ENCODE data around the gene HOXC9.

HOXC9 gene

DNA sequence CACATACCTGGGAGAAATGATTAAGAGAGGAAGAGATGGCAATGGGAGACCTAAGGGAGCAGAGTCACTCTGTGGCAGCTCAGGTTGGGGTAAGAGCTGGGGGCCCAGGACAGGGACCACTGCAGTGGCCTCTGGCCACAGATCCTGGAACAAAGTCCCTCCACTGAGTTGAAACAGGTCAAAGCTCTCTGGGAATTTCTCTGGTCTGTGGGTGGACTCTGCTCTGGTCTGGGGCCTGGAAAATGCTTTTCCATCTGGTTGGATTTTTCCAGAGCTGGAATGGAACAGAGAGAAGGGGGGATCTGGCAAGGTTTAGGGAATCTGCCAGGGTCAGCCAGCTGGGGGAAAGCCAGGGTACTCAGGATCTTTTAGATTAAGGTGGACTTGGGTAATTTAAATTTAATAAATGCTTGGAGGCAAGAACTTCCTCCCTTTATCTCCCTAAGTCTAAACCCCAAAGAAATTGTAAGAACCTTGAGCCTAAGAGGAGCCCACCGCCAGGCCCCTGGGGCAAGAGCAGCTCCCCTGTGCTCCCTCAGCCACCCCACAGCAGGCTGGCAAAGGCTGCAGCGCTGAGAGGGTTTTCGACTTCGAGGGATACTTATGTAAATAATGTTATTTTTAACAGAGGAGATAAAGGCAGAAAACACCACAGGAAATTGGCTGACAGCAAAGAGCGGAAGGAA is 11.3 kb upstream of the HOXC9 start:
- no peak for DNase-seq

DNA sequence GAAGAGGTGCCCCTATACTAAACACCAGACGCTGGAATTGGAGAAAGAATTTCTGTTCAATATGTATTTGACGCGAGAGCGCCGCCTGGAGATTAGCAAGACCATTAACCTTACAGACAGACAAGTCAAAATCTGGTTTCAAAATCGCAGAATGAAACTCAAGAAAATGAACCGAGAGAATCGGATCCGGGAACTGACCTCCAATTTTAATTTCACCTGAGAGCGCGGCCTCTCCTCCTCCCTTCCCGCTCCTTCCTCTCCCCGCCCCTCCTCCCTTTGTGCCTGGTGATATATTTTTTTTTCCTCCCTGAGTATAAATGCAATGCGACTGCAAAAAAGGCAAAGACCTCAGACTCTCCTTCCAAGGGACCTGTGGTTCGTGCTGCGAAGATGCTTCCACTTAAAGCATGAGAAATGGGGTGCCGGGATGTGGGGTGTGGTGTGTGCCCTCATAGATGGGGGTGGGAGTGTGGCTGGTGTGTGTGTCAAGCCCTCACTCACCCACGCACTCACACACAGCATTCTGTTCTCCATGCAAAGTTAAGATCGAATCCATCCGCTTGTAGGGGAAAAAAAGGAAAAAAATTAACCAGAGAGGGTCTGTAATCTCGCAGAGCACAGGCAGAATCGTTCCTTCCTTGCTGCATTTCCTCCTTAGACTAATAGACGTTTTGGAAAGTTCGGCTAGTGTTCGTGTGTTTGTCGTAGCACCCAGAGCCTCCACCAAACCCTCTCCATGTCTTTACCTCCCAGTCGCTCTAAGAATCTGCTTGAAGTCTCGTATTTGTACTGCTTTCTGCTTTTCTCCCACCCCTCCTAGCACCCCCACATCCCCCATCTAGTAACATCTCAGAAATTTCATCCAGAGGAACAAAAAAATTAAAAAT is 10.5 kb upstream of the HOXC9 start:
- DNase-seq = peak; percentile 6 to 22

DNA sequence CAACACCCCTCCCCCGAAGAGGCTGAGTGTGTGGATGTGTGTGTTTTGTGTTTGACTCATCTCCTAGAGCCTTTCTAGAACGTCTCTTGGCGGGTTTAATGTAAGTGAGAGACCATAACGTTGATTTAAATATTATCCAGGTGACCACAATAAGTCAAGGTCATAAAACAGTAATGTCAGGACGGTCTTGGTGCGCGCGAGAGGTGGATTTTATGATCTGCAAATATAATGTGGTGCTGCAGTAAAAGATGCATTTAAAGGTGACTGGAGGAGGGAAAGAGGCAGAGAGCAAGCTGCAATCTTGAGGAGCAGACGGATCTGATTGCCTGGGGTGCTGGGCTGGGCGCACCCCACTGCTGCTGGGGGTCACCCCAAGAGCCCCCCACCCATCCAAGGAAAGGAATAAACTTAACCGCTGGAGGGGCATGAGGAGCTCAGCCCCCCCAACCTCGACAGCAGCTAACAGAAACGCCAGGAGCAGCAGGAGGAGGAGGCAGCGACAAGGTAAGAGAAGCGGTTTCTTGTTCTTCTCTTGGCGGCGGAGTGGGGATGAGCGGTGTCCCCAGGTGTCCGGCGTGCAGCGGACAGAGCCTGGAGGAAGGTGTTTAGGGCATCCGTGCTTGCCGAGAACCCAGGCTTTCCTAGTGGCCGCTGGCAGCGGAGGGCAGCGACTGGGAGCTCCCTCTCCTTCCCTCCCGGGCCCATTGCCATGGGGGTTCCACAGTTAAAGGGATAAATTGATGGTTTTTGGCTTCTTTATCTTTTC is 9.5 kb upstream of the HOXC9 start:
- no peak for DNase-seq

DNA sequence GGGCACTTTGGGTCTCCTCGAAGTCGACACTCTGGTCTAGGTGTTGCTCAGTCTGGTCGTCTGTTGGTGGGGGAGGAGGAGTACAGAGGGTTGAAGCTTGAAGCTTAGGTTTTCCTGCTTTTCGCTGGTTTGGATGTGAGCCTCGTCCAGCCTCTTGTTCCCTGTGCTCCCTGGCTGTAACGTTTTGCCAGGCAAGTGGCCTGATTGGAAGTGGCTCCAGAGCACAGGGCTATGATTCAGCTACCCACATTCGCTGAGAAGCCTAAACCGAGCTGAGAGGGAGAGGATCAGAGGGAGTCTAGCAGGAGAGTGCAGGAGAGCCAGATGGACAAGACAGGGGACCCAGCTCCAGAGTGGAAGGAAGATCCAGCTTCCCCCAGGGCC is 8.9 kb upstream of the HOXC9 start:
- DNase-seq = no peak

DNA sequence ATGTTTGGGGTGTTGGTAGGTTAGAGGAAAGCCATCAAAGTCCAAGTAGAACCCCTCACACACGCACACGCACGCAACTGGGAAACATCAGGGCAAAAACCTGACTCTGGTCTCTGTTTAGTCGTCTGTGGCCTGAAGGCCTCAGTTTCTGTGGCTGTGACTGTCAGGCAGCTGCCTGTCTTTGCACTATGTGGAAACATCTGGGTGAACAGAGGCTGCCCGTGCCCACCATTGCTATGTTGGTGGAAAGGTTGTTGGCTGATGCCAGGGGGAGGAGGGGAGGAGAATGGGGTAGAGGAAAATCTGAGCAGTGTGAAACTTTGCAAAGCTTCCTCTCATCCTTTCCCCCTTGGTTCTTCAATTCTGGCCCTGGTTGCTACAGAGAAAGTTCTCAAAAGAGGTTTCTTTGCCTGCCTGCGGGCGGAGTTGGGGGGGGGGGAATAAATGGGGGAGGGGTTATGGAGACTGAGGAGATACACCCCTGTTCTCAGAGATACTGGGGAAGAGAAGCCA is 7.5 kb upstream of the HOXC9 start:
- no peak for DNase-seq

DNA sequence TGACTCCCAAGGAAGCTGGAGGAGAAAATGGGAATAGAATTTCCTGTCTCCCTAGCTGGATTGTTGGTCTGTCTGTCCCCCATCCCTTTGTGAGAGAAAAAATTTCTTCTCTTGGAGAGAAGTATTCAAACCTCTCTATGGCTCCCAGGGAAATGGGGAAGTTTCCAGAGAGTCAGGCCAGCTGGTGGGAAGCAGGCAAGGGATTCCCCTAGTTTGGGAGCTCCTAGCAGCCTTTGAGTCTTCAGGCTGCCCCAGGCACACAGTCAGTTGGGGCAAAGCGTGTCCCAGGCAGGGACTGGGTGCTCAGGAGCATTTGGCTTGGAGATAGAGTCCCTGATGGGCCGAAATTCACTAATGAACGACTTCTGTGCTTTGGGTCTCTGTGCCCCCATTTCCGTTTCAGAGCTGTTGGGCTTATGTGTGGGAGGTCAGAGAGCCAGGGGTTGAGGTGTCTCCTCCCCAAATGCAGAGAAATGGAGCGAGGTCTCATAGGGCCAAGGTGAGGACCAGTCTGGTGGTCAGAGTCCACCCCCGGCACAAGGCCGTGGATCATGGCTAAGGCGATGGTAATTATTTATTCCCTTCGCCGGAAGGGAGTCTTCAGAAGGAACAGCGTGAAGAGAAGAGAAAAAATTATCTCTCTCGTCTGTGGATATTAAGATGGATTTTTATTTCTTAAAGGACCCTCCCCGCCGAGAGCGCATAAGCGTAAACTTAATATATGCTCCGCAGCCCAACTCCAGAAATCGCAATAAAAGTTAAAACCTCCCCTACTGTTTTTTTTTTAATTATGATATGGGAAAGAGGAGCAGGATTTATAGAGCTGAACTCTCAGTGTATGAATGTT is 6.6 kb upstream of the HOXC9 start:
- no peak for DNase-seq

DNA sequence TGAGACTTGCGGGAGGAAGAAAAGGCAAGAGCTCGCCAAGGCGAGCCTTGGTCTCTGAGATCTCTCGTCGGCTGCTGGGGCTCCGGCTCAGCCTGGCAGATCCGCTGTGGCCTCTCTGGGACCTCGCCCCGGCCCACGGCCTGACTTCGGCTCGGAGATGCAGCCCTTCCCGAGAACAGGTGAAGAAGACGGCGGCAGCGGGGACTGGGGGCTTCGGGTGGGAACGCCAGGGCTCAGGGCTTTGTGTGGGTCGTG is 6.0 kb upstream of the HOXC9 start:
- DNase-seq = no peak

DNA sequence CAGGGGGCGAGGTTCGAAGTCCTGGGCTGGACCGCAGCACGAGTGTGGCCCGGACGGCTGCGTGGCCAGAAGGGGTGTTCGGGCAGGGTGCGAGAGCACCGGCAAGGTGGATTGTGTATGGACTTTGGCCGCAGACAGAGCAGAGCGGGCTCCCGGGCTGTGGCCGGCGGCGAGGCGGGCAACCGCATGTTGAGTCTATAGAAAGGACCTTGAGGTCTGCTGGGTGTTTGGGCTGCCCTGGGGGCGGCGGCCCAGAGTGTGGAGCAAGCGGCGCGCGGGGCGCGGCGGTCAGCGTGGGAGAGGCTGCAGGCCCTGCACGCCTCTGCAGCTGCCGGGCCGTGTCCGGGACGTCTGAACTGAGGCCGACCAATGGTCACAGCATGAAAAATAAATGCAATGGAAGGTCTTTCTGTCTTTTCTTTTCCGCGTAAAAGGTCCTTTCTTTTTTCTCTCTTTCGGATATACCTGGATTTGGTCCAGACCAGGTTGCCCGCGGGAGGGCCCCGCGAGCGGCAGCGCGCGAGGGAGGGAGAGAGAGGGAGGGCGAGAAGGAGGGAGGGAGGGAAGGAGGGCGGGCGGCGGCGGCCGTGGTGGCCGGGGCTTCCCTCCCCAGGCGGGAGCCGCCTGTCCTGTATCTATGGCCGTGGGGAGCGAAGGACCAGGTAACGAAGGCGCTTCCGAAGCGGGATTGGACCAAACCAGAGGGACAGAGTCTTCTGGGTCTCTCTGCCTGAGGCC is 5.5 kb upstream of the HOXC9 start:
- DNase-seq = no peak

DNA sequence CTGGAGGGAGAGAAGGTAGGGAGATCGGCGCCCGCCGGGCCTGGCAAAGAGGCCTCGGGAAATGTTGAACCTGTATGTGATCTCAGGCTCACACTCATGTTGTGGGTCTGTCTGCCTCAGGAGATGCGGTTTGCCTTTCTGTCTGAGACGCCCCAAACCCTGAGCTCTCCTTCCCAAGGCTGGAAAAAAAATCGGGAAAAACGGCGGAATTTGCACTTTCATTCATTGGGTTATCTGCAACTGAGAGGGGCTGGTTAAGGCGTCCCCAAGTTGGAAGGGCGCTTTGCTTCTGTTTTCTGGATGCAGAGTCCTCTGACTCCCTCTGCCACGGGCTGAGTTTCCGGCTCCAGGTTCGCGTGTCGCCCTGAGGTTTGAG is 5.0 kb upstream of the HOXC9 start:
- no peak for DNase-seq

DNA sequence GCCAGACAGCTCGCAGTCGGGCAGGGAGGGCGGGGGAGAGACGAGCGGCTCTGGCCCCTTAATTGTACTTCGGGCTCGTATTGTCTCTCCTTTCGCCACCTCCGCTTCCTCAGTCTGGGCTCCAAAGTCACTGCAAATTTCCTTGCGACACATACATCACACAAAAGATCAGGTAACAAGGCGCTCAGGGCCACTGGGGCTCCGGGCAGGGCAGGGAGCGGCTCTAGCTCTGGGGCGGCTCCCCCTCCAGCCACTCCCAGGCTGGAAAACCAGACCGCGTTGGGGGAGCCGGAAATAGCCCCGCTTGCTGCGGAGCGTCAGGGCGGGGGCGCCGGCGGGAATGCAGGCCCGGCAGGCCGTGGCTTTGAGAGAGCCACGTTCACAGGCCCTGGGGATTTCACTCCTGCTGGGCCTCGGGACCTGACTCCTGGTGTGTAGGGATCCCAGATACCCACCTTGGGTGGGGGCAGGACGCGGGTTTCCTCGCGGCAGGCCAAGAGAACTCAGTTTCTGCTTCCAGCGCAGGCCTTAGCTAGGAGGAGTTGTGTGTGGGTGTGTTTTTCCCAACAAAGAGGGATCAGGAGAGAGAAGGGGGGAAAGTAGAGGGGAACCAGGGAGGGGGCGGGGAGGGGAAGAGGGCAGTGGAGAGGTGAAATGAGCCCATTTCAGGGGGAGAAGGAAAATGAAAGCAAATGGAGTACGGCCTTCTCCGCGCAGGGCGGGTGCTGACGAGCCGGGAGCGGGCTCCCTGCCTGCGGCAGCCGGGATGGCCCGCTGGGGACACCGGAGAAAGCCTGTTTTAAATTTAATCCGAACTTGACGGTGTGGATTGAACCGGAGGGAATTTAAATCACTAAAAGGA is 4.4 kb upstream of the HOXC9 start:
- no peak for DNase-seq

DNA sequence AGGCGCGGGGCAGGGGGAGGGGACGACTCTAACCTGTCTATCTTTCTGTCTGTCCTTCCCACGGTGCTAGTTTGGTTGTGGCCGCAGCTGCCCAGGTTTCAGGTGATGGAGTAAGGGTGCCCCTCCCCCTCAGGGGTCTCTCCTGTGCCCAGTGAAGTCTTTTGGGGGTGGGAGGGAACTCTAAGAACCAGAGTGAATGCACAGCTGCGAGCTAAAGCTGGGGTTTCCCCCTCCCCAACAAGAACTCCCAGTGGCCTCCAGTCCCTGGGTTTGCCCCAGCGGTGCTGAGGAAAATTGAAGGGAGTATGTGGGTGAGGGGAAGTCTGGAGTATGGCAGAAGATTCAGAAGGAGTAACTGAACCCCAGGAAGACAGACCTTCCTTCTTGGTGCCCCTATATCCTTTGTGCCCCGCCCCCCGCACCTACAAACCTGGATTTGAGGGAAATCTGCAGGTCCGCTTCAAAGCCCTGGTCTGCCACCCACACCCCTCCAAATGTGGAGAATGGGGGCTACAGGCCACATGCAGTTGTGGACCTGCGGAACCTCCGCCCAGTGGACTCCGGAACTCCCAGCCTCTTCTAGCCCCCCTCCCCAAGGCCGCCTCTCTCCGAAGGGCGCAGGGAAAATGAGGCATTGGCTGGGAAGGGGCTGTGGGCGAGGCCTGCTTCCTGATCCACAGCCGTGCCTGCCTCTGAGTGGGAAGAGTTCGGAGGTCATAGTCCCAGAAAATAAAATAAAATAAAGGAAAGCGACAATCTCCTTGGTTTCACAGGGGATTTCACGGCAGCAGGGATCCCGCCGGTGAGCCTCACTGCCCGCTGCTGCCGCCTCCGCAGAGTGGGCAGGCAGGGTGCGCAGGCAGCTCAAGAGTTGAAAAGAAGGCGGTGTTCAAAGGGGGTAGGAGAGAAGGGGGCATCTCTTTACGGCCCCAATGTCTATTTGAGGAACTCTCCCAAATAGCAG is 3.4 kb upstream of the HOXC9 start:
- DNase-seq = no peak

DNA sequence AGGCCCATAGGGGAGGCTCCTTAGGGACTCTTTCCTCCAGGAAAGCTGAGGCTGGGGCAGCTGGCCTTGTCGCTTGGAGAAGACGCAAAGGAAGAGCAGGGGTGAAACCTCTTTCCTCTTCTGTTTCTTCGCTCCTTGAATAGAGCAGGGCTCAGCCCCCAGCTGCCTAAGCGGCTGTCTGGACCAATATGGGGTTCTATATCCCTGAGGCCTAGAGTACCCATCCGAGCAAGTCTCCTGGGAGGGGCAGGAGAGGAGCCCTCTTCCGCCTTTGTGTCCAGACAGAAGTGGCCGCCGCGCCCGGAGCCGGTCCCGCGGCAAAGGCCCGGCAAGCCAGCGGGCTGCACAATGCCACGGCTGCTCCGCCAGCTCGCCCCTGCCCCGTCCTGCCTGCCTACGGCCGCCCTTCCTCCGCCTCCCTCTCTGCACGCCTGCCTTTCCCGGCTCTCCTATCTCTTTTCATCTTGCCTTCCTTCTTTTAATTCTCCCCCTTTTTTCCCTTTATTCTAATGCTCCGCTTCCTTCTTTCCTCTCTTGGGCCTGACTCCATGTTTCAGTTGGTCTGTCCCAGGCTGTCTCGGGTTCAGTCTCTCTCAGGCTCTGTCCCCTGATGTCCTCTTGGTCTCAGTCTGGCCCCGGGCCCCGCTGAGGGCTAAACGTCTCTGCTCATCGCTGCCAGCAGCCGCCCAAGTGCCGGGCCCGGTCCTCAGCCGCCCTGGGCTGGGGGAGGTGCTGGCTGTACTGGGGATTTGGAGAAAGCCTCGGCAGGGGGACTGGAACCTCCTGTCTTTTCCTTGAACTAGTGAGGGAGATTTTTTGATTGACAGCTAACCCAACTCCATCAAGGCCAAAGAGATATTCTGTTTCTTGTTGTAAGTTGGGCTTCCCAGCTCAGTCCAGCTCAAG is 2.5 kb upstream of the HOXC9 start:
- no peak for DNase-seq

DNA sequence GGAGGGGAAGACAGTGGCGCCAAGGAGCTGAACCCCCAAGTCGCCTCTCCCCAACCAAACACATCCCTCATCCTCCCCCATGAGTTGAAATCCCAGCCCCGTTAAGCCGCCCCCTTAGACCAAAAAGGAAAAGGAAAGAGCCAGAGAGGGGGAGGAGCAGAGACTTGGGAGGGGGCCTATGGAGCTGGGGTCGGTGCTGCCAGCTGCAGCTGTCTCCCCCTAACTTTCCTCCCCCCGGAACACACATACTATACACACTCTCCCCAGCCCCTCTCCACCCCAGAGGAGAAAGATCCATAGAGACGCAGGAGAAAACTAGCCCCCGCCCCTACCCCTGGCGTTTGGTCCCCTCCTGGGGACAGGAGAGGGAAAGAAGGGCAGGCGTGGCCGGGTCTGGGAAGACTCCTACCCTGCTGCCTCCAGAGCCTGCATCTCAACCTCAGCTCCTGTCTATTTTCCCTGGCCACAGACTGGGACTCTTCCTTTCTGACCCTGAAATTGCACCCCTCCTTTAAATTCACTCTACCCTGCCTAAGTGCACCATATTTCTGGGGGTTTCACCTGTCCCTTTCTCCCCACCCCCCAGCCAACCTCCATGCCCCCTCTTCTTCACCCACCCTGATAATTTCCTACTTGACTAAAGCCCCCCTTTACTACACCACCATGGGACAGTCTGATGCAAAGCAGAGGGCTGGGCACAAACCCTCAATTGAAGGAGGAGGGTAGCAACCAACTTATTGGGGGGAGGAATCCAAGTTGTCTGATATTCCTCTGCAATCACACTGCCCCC is 1.7 kb upstream of the HOXC9 start:
- DNase-seq = no peak

DNA sequence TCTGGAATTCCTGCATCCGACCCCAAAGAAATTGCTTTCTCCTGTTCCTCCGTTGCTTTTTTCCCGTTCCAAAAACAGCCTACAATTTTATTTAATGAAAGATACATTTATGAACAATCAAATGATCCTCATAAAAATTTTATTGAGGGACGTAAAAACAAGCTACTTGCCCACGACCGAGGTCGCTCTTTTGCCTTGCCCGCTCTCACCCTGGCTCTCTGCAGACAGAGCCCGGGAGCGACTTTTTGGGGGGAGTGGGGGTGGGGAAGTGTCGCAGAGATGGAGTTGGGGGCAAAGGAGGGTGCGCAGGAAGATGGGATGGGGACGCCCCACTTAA is 1.1 kb upstream of the HOXC9 start:
- no peak for DNase-seq

DNA sequence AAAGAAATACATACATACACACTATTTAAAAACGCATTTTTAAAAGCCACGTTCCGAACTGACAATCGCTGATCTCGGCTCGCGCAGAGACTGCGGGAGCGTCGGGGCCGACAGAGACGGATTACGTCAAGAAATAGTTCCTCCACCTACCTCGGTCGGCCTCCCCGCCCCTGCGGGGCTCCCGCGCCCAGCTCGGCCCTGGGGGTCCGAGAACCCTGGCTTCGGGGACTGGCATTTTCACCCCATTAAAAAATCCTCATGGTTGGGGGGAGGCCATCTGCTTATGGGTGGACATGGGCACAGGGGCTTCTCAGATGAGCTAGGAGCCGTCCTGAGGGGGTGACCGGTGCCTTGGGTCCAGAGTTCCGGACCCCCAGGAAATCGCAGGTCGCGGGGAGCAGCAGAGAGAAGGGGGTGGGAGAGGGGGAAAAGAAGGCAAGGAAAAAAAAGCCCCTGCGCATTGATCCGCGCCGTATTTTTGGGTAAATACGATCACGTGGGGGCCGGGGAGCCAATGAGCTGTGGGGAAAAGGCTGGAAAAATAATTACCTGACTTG is 324 bp upstream of the HOXC9 start:
- no peak for DNase-seq

DNA sequence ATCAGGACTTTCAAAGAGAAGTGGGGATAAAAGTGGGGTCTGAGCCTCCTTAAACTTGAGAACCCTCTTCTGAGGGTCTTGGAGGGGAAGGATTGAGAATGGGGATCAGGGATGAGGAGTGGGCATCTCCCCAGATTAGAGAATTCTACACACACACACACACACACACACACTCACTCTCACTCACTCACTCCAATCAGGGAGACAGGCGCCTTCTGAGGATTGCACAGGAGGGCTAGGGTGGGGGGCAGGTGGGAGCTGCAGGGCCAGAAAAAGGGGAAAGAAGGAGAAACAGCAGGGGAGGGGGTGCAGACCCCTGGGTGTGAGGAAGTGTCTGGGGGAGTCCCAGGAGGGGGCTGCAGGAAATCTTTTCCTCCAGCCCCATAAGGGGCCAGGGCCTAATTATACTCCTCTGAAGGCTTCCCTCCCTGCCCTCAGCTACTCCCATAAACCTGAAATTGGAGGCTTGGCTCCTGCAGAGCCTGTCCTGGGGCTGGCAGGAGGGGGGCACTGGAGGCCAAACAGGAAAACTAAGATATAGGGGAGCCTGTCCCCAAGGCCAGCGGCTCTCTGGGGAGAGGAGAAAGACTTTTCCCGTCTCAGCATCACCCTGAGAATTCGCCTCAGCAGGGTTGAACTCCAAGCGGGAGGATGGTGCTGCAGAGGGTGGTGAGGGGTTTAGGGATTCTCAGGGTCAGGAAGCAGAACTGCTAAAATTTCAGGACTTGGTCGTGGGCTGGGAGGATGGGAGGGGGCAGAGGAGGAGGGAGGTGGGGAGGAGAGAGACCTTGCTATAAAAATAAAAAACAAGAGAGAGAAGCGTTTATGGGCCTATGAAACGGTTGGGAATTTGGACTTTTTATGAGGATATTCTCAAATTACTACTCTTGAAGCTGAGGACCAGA is 1.6 kb downstream of the HOXC9 start:
- DNase-seq = no peak
